NCI-H2171 (cell line): Measurements from ENCODE around the gene SLC35E3.
"Not testable (repeated sequence)": the region's sequence is repeated elsewhere in the genome, so short reads cannot be mapped to it uniquely, and the experiment has no call there.

Experiments
- DNase-seq: peaks from one replicate; lab custom pipeline; 2025; lab: John Stamatoyannopoulos, UW

The SLC35E3 gene

GRCh38 chr12:68796399-68796798, 50.4 kb downstream of the SLC35E3 start:
- DNase-seq, result no peak

DNA sequence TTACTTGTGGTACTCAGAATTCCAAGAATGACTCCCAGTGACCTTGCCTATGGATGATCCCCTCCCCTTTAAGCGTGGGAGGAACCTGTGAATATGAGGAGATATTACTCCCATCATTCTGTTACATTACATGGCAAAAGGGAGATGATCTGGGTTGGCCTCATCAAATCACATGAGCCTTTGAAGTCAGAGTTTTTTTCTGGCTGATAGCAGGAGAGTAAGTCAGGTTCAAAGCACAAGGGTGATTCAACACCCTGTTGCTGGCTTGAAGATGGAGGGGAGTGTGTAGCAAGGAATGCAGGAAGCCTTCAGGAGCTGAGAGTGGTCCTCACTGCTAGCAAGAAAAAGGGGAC, 52.9 kb downstream of the SLC35E3 start:
- DNase-seq, result no peak

DNA sequence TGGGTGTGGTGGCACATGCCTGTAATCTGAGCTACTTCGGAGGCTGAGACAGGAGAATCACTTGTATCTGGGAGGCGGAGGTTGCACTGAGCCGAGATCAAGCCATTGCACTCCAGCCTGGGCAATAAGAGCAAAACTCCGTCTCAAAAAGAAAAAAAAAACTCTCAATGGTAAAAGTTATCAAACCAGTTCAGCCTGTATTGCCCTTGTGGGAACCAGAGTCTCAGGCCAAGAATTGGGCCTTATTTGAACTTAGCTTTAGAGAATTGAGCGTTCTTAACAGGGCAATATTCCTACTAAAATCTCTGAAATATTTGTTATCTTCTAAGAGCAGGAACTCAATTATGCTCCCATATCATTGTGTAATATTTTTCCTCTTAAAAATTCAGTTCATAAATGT, 54.3 kb downstream of the SLC35E3 start:
- DNase-seq, result no peak

DNA sequence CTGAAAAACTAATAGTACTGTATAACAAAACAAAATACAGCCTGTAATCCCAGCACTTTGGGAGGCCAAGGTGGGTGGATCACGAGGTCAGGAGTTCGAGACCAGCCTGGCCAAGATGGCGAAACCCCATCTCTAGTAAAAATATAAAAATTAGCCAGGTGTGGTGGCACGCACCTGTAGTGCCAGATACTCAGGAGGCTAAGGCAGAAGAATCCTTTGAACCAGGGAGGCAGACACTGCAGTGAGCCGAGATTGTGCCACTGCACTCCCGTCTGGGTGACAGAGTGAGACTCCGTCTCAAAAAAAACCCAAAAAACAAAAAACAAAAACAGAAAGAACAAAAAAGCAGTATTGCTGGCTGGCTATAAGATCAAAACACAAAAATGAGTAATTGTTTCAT, 55.1 kb downstream of the SLC35E3 start:
- DNase-seq, result not testable (repeated sequence)

DNA sequence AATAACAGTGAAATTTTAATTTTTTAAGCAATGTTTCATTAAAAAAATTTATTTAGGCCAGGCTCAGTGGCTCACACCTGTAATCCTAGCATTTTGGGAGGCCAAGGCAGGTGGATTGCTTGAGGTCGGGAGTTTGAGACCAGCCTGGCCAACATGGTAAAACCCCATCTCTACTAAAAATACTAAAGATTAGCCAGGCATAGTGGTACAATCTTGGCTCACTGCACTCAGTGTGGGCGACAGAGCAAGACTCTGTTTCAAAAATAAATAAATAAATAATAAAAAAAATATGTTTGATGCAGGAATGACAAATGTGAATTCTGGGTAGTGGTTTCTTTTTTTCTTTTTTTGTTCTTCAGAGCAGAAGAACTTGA, 56.4 kb downstream of the SLC35E3 start:
- not testable (repeated sequence) for DNase-seq

DNA sequence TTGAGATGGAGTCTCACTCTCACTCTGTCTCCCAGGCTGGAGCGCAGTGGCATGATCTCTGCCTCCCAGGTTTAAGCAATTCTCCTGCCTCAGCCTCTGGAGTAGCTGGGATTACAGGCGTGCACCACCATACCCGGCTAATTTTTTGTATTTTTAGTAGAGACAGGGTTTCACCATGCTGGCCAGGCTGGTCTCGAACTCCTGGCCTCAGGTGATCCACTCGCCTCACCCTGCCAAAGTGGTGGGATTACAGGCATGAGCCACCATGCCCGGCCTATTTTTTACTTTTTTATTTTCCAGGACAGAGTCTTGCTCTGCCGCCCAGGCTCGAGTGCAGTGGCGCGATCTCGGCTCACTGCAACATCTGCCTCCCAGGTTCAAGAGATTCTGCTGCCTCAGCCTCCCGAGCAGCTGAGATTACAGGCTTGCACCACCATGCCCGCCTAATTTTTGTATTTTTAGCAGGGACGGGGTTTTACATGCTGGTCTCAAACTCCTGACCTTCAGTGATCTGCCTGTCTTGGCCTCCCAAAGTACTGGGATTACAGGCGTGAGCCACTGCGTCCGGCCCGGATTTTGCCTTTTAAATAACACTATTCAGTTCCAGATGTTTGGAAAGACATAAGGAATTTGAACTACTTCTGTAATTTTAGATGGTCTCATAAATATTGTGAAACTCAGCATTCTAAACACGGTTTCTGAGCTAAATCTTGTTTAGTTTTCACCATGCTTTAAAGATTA, 57.1 kb downstream of the SLC35E3 start:
- DNase-seq, result not testable (repeated sequence)

DNA sequence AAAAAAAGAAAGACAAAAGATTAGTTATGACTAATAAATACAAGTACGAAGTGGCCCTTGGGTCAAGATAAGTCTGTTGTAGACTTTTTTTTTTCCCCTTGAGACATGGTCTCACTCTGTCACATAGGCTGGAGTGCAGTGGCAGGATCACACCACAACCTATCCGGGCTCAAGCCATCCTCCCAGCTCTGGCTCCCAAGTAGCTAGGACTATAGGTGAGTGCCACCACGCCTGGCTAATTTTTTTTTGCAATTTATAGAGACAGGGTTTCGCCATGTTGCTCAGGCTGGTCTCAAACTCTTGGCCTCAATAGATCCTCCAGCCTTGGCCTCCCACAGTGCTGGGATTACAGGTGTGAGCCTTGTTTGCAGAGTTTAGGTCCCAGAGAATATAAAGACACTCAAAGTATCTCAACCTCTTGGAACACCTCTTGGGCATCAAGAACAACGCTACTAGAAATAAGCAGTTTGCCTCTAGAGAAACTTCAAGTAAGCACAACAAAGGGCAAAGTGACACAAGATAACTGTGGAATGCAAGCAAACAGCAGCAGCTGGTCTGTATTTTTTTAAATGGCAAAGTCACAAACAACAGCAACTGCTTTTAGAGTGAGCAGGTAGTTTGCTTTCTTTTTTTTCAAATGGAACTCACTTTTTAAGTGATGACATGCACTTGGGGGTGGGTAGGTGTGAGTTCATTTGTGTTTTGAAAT, 58.1 kb downstream of the SLC35E3 start:
- no peak for DNase-seq

- DNase-seq, result no peak
Observed at GRCh38 chr12:68804657-68805591, 58.9 kb downstream of the SLC35E3 start.

DNA sequence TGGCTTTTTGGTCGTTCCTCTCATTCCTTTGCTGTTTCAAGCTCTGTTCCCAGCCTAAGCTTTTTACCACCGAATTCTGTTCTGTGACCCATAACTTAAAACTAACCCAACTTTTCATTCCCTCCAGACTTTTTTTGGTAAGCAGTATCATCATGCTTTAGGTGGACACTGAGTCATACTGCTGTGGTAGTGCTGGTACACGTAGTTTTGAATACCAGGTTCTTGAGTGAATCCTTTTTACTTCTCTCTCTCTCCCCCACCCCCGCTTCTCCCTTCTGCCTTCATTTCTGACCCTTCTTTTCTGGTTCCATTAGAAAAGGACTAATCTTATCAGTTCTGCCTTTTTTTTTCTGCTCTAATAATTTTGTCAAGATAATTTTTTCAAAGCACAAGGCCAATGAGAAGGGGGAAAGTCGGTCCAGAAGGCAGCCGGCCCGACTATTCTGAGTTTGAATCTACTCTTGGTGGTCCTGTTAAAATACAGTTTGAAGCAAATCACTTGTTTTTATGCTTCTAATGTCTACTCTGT, 59.7 kb downstream of the SLC35E3 start:
- no peak for DNase-seq

GRCh38 chr12:68806488-68807237, 60.7 kb downstream of the SLC35E3 start:
- DNase-seq, result no peak

DNA sequence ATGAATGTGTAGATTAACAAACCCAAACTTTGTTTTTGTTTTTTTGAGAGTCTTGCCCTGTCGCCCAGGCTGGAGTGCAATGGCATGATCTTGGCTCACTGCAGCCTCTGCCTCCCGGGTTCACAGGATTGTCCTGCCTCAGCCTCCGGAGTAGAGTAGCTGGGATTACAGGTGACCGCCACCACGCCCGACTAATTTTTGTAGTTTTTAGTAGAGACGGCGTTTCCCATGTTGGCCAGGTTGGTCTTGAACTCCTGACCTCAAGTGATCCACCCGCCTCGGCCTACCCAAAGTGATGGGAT, 61.2 kb downstream of the SLC35E3 start:
- not testable (repeated sequence) for DNase-seq

DNA sequence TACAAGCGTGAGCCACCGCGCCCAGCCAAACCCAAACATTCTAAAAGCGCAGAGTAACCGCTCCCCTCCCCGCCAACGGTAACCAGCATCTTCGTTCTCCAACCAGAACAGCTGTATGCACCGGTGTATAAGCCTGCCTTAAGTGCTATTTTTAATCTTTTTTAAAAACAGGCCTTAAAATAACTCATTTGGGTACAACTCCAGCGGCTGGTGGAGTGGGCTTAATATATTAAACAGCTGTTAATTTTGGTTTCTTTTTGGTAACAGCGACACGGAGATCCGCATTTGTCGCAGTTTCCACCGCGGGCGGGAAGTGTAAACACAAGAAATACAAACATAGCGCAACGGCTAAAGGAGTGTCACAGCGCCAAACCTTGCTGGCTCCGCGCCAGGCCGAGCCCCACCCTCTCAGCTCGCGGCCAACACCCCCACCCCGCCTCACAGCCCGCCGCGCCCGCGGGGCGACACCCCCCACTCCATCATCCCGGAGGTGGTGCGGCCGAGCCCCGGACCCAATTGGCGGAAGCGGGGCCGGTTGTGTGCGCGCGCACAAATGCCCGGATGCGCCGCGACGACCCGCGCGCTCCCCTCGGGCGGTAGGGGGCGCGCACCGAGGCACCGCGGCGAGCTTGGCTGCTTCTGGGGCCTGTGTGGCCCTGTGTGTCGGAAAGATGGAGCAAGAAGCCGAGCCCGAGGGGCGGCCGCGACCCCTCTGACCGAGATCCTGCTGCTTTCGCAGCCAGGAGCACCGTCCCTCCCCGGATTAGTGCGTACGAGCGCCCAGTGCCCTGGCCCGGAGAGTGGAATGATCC, 61.8 kb downstream of the SLC35E3 start, which contains the start of gene MDM2:
Gene MDM2, plus strand, starts transcription at position 602 of the 812 bp plus-strand sequence. CDS start 301 bp downstream, outside the sequence.
- peak; percentile 92 for DNase-seq

DNA sequence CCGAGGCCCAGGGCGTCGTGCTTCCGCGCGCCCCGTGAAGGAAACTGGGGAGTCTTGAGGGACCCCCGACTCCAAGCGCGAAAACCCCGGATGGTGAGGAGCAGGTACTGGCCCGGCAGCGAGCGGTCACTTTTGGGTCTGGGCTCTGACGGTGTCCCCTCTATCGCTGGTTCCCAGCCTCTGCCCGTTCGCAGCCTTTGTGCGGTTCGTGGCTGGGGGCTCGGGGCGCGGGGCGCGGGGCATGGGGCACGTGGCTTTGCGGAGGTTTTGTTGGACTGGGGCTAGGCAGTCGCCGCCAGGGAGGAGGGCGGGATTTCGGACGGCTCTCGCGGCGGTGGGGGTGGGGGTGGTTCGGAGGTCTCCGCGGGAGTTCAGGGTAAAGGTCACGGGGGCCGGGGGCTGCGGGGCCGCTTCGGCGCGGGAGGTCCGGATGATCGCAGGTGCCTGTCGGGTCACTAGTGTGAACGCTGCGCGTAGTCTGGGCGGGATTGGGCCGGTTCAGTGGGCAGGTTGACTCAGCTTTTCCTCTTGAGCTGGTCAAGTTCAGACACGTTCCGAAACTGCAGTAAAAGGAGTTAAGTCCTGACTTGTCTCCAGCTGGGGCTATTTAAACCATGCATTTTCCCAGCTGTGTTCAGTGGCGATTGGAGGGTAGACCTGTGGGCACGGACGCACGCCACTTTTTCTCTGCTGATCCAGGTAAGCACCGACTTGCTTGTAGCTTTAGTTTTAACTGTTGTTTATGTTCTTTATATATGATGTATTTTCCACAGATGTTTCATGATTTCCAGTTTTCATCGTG, 62.6 kb downstream of the SLC35E3 start:
- peak; percentile 86 for DNase-seq

DNA sequence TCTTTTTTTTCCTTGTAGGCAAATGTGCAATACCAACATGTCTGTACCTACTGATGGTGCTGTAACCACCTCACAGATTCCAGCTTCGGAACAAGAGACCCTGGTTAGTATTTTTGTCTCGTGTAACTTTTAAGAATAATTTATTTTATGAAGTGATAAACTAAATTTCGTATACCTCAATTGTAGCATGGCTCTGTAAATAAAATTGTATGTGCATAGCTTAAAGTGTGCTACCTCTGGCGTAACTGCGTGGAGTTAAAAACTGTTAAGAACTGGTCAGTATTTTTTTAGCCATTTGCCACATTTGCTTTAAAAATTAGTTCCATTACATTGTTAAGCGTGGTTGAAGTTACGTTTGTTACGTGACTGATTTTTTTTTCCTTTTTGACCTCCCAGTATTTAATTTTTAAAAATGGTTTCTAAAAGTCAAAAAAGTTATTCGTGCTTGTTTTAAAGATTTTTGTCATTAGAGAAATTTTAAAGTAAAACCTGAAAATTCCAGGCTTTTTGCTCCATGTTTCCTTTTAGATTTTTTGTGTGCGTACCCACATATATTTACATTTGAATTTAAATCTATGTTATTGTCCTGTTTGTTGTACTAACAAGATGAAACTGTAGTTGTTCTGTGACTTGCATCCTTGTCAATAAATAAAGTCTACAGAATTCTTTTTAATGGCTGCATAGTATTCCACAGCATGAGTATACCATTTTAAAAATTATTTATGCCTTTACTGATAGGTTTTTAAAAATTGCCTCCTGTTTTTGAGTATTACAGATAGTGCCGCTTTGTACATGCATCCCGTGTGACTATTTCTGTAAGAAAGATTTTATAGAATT, 63.4 kb downstream of the SLC35E3 start:
- no peak for DNase-seq

DNA sequence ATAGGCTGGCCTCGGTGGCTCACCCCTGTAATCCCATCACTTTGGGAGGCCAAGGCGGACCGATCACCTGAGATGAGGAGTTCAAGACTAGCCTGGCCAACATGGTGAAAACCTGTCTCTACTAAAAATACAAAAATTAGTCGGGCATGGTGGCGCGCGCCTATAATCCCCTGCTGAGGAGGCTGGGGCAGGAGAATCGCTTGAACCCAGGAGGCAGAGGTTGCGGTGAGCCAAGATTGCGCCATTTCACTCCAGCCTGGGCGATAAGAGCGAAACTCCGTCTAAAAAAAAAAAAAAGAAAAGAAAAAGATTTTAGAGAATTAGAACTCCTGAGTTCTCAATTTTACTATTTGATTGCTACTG, 64.0 kb downstream of the SLC35E3 start:
- DNase-seq, result not testable (repeated sequence)

- not testable (repeated sequence) for DNase-seq
Observed at GRCh38 chr12:68811573-68811972, 65.6 kb downstream of the SLC35E3 start.

DNA sequence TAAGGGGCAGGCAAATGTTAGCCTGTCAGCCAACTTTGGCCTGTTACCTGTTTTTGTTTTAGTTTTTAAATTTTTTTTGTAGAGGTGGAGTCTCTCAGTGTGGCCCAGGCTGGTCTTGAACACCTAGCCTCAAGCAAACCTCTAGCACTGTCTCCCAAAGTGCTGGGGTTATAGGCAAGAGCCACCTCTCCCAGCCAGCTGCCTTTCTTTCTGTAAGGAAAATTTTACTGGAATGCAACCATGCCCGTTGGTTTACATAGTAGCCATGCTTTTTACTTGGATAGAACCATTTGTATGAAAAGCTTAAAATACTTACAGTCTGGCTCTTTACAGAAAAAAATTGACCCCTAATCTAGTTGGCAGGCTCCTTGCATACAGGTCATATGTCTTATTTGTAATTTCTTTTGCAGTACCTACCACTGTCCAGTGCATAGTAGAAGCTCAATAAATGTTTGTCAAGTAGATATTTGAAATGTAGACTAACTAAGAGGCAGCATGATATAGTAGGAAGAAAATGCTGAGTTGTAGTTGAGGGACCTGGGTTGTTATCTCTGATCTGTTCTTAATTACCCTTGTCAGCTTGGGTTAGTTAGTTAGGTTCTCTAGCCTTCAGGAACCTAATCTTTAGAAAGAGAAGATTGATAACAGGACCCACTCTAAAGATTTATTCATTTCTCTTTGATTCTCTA, 66.7 kb downstream of the SLC35E3 start:
- no peak for DNase-seq

GRCh38 chr12:68813242-68813593, 67.2 kb downstream of the SLC35E3 start:
- no peak for DNase-seq
